PC-3 (cell line): Measurements from ENCODE around the gene PCGF5.

ENCODE experiments used
- CTCF ChIP-seq: fragments of 300-600 bp; sonication (generic); conservative IDR thresholded peaks from 2 replicates; pipeline ENCODE4 v1.5.1; 2017; ENCODE audit warnings: antibody characterized with exemption, low read depth, mild to moderate bottlenecking, low read length
- EZH2 ChIP-seq: fragments of 300-600 bp; sonication (generic); IDR thresholded peaks from one replicate; pipeline ENCODE4 v1.6.1; 2017; ENCODE audit warnings: antibody characterized with exemption, mild to moderate bottlenecking, low read length; ENCODE audit not compliant: unreplicated experiment

DNA sequence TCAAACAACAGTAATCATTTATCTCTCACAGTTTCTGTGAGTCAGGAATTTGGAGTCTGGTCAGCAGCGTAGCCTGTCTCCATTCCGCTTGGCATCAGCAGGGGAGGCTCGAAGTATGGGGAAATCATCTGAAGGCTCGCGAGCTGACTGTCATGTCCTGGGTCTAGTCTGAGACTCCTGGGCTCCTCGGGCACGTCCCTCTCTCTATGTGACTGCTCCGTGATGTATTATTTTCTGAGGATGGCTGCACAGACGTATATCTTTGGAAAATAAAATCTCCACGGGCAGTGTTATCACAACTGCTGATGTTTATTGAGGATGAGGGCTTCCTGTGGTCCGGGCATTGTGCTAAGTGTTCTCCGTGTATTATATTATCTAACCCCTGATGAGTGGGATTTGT is 23.3 kb upstream of the PCGF5 start:
- no peak for TF ChIP-seq CTCF
- no peak for TF ChIP-seq EZH2
